Renal cortical epithelial cell (primary cell): ENCODE results near the gene PLEKHN1. TPM values are rescaled to one million over a fixed set of nuclear protein-coding genes. Genes with fewer than 3 reads are reported as not detected.

Experiments
- DNase-seq: peaks from one replicate; pipeline ENCODE4 v3.0.0-alpha.2; 2011; ENCODE audit warnings: low read depth
- total RNA-seq: library from RNA; depleted of rRNA; stranded (reverse); fragments of >200 nt; gene quantifications from 2 replicates; pipeline ENCODE4 v1.2.3, GENCODE V29; 2014

The PLEKHN1 gene
- total RNA-seq: 2.4 and 2.6 TPM in 2 replicates

- peak; percentile 28 for DNase-seq
Observed at GRCh38 chr1:966135-966703, at the start of gene PLEKHN1. PLEKHN1 (plus strand) TSS chr1:966482; CDS start chr1:966532, 50 bp downstream.

GRCh38 chr1:917076-917459 lies 49.2 kb upstream of the PLEKHN1 start:
- DNase-seq: no peak

- DNase-seq: no peak
Observed at GRCh38 chr1:917466-918091, 48.7 kb upstream of the PLEKHN1 start.

- DNase-seq: no peak
Observed at GRCh38 chr1:918353-918752, 47.9 kb upstream of the PLEKHN1 start.

GRCh38 chr1:918843-919242 lies 47.4 kb upstream of the PLEKHN1 start:
- DNase-seq: no peak

GRCh38 chr1:919271-919872 lies 46.9 kb upstream of the PLEKHN1 start:
- DNase-seq: no peak

- DNase-seq: no peak
Observed at GRCh38 chr1:920010-920409, 46.3 kb upstream of the PLEKHN1 start.

- DNase-seq: no peak
Observed at GRCh38 chr1:920521-920920, 45.8 kb upstream of the PLEKHN1 start.

GRCh38 chr1:921011-921837 lies 45.1 kb upstream of the PLEKHN1 start:
- DNase-seq: no peak

- DNase-seq: no peak
Observed at GRCh38 chr1:923131-923990, 42.9 kb upstream of the PLEKHN1 start, which contains the start of gene SAMD11. SAMD11 (plus strand) TSS chr1:923923; CDS start chr1:924432, 509 bp downstream.

- no peak for DNase-seq
Observed at GRCh38 chr1:923991-924655, 42.2 kb upstream of the PLEKHN1 start.

GRCh38 chr1:924656-925560 lies 41.4 kb upstream of the PLEKHN1 start:
- no peak for DNase-seq

- no peak for DNase-seq
Observed at GRCh38 chr1:925561-926421, 40.5 kb upstream of the PLEKHN1 start.

GRCh38 chr1:927234-927633 lies 39.0 kb upstream of the PLEKHN1 start:
- no peak for DNase-seq

- DNase-seq: no peak
Observed at GRCh38 chr1:927748-928147, 38.5 kb upstream of the PLEKHN1 start.

- no peak for DNase-seq
Observed at GRCh38 chr1:928825-929661, 37.2 kb upstream of the PLEKHN1 start.

GRCh38 chr1:929712-930632 lies 36.3 kb upstream of the PLEKHN1 start:
- no peak for DNase-seq
